Endothelial cell of umbilical vein (primary cell): ENCODE results near the gene ACBD6.

Source experiments
- EZH2 ChIP-seq: IDR thresholded peaks from 2 replicates; pipeline ENCODE4 v1.6.1; 2012; ENCODE audit warnings: borderline replicate concordance, low read depth, mild to moderate bottlenecking, moderate library complexity, low read length, inconsistent platforms; ENCODE audit not compliant: severe bottlenecking
- FOS ChIP-seq: IDR thresholded peaks from 2 replicates; pipeline ENCODE4 v1.6.1; 2011; ENCODE audit warnings: mild to moderate bottlenecking, low read length, moderate library complexity, borderline replicate concordance; ENCODE audit not compliant: insufficient read depth
- GATA2 ChIP-seq: IDR thresholded peaks from 2 replicates; pipeline ENCODE4 v1.7.0; 2011; ENCODE audit warnings: low read depth, mild to moderate bottlenecking, moderate library complexity, mixed read lengths, low read length; ENCODE audit not compliant: insufficient read length, insufficient read depth
- JUN ChIP-seq: IDR thresholded peaks from 2 replicates; pipeline ENCODE4 v1.6.1; 2011; ENCODE audit warnings: borderline replicate concordance, low read depth; ENCODE audit not compliant: insufficient read length, insufficient read depth
- MAX ChIP-seq: IDR thresholded peaks from 2 replicates; pipeline ENCODE4 v1.6.1; 2011; ENCODE audit not compliant: insufficient read depth, insufficient read length
- MYC ChIP-seq: IDR thresholded peaks from one replicate; pipeline ENCODE4 v1.6.1; 2011; ENCODE audit warnings: mild to moderate bottlenecking, low read depth, low read length
- POLR2A ChIP-seq: IDR thresholded peaks from 2 replicates; pipeline ENCODE4 v1.6.1; 2012; ENCODE audit warnings: low read depth, mild to moderate bottlenecking, control low read depth, low read length
- POLR2AphosphoS5 ChIP-seq: IDR thresholded peaks from 2 replicates; pipeline ENCODE4 v1.6.1; 2012; ENCODE audit warnings: low read depth, mild to moderate bottlenecking, control low read depth, low read length, moderate library complexity; ENCODE audit not compliant: insufficient read depth
- TF ChIP-seq, protein P1 (sequence below), 2 donors: IDR thresholded peaks; 1 replicate in 1 of 2; 2 replicates in 1 of 2; pipeline ENCODE4 v1.5.1; 2011; ENCODE audit warnings: low read length in 2 of 2, mild to moderate bottlenecking in 2 of 2, moderate library complexity in 2 of 2, control low read depth in 1 of 2, inconsistent platforms in 1 of 2, low read depth in 1 of 2; ENCODE audit not compliant: insufficient read depth in 1 of 2; ENCODE audit errors: extremely low read depth in 1 of 2

- TF ChIP-seq FOS (no peak), POLR2A (no peak), JUN (no peak), MYC (no peak), EZH2 (no peak), MAX (no peak), POLR2AphosphoS5 (no peak), GATA2 (no peak)
- TF ChIP-seq, protein P1, sequence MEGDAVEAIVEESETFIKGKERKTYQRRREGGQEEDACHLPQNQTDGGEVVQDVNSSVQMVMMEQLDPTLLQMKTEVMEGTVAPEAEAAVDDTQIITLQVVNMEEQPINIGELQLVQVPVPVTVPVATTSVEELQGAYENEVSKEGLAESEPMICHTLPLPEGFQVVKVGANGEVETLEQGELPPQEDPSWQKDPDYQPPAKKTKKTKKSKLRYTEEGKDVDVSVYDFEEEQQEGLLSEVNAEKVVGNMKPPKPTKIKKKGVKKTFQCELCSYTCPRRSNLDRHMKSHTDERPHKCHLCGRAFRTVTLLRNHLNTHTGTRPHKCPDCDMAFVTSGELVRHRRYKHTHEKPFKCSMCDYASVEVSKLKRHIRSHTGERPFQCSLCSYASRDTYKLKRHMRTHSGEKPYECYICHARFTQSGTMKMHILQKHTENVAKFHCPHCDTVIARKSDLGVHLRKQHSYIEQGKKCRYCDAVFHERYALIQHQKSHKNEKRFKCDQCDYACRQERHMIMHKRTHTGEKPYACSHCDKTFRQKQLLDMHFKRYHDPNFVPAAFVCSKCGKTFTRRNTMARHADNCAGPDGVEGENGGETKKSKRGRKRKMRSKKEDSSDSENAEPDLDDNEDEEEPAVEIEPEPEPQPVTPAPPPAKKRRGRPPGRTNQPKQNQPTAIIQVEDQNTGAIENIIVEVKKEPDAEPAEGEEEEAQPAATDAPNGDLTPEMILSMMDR (IDR thresholded peaks at IDR 0.05; ENCODE audit: extremely low read depth in 1 of 2, insufficient read depth in 1 of 2, low read depth in 1 of 2, low read length in 2 of 2): no peak
These were observed 235.8 kb downstream of the ACBD6 start for GRCh38 chr1:180266275-180267210.
